ENCODE data around the gene ABCB6. TPM values are rescaled to one million over a fixed set of nuclear protein-coding genes. Genes with fewer than 3 reads are reported as not detected.
A peak's percentile ranks its signal among the peaks of the same experiment; 100 is the strongest.

The ABCB6 gene
- total and polyA plus RNA-seq, 8 donors = 3.8 to 36.7 (median 7.0) TPM

DNA sequence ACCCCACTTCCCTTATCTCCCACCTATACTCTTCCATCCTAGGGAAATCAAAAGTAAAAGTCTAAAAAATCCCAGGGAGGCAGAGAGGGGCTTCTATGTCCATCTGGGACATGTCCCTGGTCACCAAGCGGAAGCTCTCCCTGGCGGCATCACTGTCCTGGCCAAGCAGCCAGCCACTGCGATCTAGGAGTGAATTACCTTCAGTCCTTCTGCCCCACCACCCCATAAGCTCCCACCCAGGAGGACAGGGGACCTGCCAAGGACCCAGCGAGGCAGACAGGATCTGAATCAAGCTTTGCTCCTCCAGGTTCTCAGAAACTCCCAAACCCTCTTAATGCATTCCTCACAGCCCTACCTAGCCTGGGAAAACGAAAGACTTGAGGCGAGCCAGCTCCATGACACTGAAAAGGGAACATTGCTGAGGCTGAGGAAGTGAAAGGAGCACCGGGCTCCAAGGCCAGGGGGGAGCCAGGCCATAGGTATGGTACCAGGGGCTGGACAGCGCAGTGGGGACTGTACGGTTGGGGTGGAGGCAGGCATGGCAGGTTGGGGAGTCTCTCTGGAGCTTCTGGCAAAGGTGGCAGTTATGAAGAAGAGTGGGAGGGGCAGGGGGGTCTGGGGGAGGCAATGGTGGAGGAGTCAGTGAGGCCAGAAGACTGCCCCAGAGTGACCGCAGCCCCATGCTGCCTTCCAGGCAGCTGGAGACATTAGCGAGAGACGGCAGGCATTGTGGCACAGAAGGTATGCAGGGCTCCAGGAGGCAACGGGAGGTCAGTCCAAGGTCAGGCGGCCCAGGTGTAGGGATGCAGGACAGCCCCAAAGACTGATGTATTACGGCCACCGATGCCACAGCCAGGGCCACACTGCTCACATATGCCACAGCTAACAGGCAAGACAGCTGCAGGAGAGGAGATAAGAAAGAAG lies 46.3 kb downstream of the ABCB6 start:
- ATAC-seq (no peak), FAIRE-seq (no peak), DNase-seq (no peak)
- Histone ChIP-seq H3K27ac (no peak overlapping the region), H3K9me3 (no peaks in the 10 kb centered on the region), H3K4me1 (peaks cover 5 to 9% (median 7%) of the 10 kb centered on the region in 3 donors), H3K4me3 (no peak overlapping the region), H3K27me3 (no peaks in the 10 kb centered on the region), H3K36me3 (peaks cover 0 to 28% (median 0%) of the 10 kb centered on the region in 3 donors)
- TF ChIP-seq, protein P1, sequence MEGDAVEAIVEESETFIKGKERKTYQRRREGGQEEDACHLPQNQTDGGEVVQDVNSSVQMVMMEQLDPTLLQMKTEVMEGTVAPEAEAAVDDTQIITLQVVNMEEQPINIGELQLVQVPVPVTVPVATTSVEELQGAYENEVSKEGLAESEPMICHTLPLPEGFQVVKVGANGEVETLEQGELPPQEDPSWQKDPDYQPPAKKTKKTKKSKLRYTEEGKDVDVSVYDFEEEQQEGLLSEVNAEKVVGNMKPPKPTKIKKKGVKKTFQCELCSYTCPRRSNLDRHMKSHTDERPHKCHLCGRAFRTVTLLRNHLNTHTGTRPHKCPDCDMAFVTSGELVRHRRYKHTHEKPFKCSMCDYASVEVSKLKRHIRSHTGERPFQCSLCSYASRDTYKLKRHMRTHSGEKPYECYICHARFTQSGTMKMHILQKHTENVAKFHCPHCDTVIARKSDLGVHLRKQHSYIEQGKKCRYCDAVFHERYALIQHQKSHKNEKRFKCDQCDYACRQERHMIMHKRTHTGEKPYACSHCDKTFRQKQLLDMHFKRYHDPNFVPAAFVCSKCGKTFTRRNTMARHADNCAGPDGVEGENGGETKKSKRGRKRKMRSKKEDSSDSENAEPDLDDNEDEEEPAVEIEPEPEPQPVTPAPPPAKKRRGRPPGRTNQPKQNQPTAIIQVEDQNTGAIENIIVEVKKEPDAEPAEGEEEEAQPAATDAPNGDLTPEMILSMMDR (IDR thresholded peaks at IDR 0.05) = no peak
- intact Hi-C loops (cut with DNase I) = loop anchor here in 2 of 3 donors (5.0 kb wide), 2 partner anchors 120 to 125 kb away; no protein-coding TSS in a partner anchor
- 84% methylated on average over 16 of the region's 16 CpGs for WGBS, 2 donors

DNA sequence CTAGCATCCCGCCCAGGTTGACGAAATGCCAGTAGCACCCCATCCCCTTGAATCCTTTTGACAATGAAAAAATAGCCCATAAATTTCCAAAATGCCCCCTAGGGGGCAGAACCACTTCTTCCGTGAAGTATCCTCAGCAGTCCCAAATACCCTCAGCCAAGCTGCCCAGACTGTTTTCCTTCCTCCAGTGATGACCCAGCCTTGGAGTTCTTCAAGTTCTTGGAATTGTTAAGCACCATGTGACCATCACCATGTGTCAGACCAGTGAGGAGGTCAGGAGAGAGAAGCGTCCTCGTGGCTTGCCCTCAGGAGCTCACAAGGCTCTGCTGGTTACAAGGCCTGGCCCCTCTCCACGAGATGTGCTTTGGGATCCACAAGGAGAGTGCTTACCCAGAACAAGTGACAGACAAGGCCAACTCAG lies 47.5 kb downstream of the ABCB6 start:
- no peak for FAIRE-seq
- no peak overlapping the region for H3K27ac ChIP-seq
- intact Hi-C loops (cut with DNase I) = loop anchor here in 2 of 3 donors (5.0 kb wide), 2 partner anchors 121 to 126 kb away; no protein-coding TSS in a partner anchor

DNA sequence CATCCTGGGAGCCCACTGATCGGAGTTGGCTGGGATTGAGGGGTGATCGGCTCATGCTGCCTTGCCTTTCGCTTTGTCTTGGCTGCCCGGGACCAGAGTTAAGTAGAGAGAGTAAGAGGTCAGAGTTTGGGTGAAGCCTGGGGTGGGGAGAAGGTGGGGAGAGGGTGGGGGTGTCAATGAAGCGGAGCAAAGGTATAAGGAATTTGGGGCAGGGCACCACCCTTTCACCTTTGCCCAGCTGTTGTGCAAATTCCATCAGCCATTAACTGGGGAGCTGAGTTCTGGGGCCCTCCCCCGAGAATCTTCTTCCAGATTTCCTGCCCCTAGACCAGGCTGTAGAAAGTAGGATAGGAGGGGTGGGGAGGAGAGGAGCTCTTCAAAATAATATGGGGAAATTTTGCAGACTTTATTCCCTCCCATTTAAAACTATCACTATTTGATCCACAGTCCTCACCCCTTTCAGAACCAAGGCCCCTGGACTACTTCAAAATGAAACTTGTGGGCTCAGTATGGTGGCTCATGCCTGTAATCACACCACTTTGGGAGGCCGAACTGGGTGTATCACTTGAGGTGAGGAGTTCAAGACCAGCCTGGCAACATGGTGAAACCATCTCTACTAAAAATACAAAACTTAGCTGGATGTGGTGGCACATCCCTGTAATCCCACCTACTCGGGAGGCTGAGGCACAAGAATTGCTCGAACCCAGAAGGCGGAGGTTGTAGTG lies 48.7 kb downstream of the ABCB6 start, which contains the start of gene SLC23A3:
TSS of gene SLC23A3 (minus strand) at position 100 of the 725 bp plus-strand sequence. CDS start at position 55, 45 bp downstream.
- Histone ChIP-seq H3K9me3 (no peaks in the 10 kb centered on the region), H3K4me3 (no peak within 1 kb of the TSS), H3K27me3 (no peaks in the 10 kb centered on the region), H3K4me1 (peaks cover 0 to 2% (median 0%) of the 10 kb centered on the region in 3 donors), H3K27ac (no peak within 1 kb of the TSS), H3K36me3 (peaks cover 0 to 28% (median 0%) of the 10 kb centered on the region in 3 donors)
- 79 to 85% methylated on average over 10 of the region's 10 CpGs for WGBS, 2 donors
- DNase-seq (no peak), FAIRE-seq (no peak), ATAC-seq (no peak)
- intact Hi-C loops (cut with DNase I) = loop anchor here (5.0 to 10.0 kb wide), 3 partner anchors 122 to 135 kb away; partner anchors contain the start of gene PTPRN (in 1 of the 3)
- TF ChIP-seq, protein P1 (IDR thresholded peaks at IDR 0.05) = no peak

More for the DNA sequence above, 47.5 kb downstream of the ABCB6 start:
- DNase-seq (peak in 1 of 6 donors; percentile 52), ATAC-seq (peak; percentile 53 to 78 (median 71))
- 38 to 42% methylated on average over 6 of the region's 6 CpGs for WGBS, 2 donors
- TF ChIP-seq, protein P1 (IDR thresholded peaks at IDR 0.05) = peak; percentile 52 to 64 (median 61)
- Histone ChIP-seq H3K4me1 (peaks cover 5 to 9% (median 7%) of the 10 kb centered on the region in 3 donors), H3K9me3 (no peaks in the 10 kb centered on the region), H3K4me3 (no peak overlapping the region), H3K27me3 (no peaks in the 10 kb centered on the region), H3K36me3 (peaks cover 0 to 28% (median 0%) of the 10 kb centered on the region in 3 donors)

DNA sequence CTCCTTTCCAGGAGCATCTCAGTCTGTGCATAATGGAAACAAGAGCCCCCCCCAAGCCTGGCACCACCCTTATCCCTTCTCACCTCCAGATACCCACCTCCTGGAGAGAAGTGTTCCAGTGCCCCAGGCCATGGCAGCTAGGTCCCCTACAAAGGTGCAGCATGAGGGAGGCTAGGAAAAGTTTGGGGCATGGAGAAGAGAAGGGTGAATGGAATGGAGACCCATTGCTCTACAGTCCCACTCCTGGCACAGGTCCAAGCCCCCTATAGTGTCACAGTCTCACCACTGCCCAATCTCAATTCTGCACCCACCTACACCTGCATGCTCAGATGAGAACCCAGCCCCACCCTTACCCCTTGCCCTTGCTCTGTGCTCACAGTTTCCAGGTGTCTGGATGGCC lies 49.8 kb downstream of the ABCB6 start:
- intact Hi-C loops (cut with DNase I) = loop anchor here in 1 of 3 donors (10.0 kb wide), 1 partner anchor 136 kb away; the partner anchor contains the start of gene PTPRN
- no peak for FAIRE-seq

More for the DNA sequence above, 49.8 kb downstream of the ABCB6 start:
- no peak overlapping the region for H3K4me3 ChIP-seq
- H3K27ac ChIP-seq = no peak overlapping the region
- no peaks in the 10 kb centered on the region for H3K4me1 ChIP-seq
- no peaks in the 10 kb centered on the region for H3K9me3 ChIP-seq
- H3K36me3 ChIP-seq = peaks cover 0 to 17% (median 0%) of the 10 kb centered on the region in 3 donors
- TF ChIP-seq, protein P1 (IDR thresholded peaks at IDR 0.05) = no peak
- H3K27me3 ChIP-seq = no peaks in the 10 kb centered on the region
- no peak for ATAC-seq
- DNase-seq = no peak

Measured in pancreas (tissue), 10 donors.